OCI-LY1 (cell line): ENCODE measurements around the gene WNT11.

Source experiments
- H2AFZ ChIP-seq: fragments of 200-600 bp; sonication (generic), shearing (Covaris generic); 2 replicates; pipeline ENCODE4 v1.6.0; 2014; ENCODE audit warnings: antibody characterized with exemption, mild to moderate bottlenecking, low read length
- H3F3A ChIP-seq: fragments of 200-600 bp; sonication (generic), shearing (Covaris generic); 2 replicates; pipeline ENCODE4 v1.6.0; 2014; ENCODE audit warnings: mild to moderate bottlenecking, antibody characterized with exemption, low read length, moderate library complexity; ENCODE audit not compliant: insufficient read depth
- H3K27ac ChIP-seq: fragments of 200-600 bp; sonication (generic); 2 replicates; pipeline ENCODE4 v1.5.1; 2014; ENCODE audit warnings: low read length, mixed run types, mild to moderate bottlenecking, low read depth; ENCODE audit not compliant: poor library complexity, severe bottlenecking
- H3K27me3 ChIP-seq: fragments of 200-600 bp; sonication (generic); 2 replicates; pipeline ENCODE4 v1.6.0; 2014; ENCODE audit warnings: antibody characterized with exemption, mild to moderate bottlenecking, low read length, moderate library complexity; ENCODE audit not compliant: insufficient read depth
- H3K36me3 ChIP-seq: fragments of 200-600 bp; sonication (generic); 2 replicates; pipeline ENCODE4 v1.6.1; 2014; ENCODE audit warnings: mild to moderate bottlenecking, antibody characterized with exemption, low read length, moderate library complexity, mixed read lengths; ENCODE audit not compliant: insufficient read depth
- H3K4me1 ChIP-seq: fragments of 200-600 bp; sonication (generic); 2 replicates; pipeline ENCODE4 v1.5.1; 2014; ENCODE audit warnings: mild to moderate bottlenecking, low read length, moderate library complexity; ENCODE audit not compliant: insufficient read depth, severe bottlenecking
- H3K4me2 ChIP-seq: fragments of 200-600 bp; sonication (generic), shearing (Covaris generic); 2 replicates; pipeline ENCODE4 v1.6.1; 2014; ENCODE audit warnings: low read length
- H3K4me3 ChIP-seq: fragments of 200-600 bp; sonication (generic); 2 replicates; pipeline ENCODE4 v1.5.1; 2014; ENCODE audit warnings: low read length, low read depth, mild to moderate bottlenecking, mixed read lengths; ENCODE audit not compliant: poor library complexity, severe bottlenecking
- H3K79me2 ChIP-seq: fragments of 200-600 bp; shearing (Covaris generic); 2 replicates; pipeline ENCODE4 v1.6.1; 2016; ENCODE audit warnings: mixed run types, low read length, mixed read lengths; ENCODE audit not compliant: insufficient read depth
- H3K9ac ChIP-seq: fragments of 200-600 bp; sonication (generic), shearing (Covaris generic); 2 replicates; pipeline ENCODE4 v1.6.1; 2014; ENCODE audit warnings: mild to moderate bottlenecking, low read length, mixed read lengths
- H3K9me2 ChIP-seq: fragments of 200-600 bp; sonication (generic), shearing (Covaris generic); 2 replicates; pipeline ENCODE4 v1.6.1; 2014; ENCODE audit warnings: low read depth, mild to moderate bottlenecking, low read length, mixed read lengths
- H3K9me3 ChIP-seq: fragments of 200-600 bp; shearing (Covaris generic); 2 replicates; pipeline ENCODE4 v1.6.1; 2014; ENCODE audit warnings: low read length, mixed read lengths
- H4K20me1 ChIP-seq: fragments of 200-600 bp; sonication (generic), shearing (Covaris generic); 2 replicates; pipeline ENCODE4 v1.6.0; 2016; ENCODE audit warnings: mild to moderate bottlenecking, low read length; ENCODE audit not compliant: insufficient read depth
- CTCF ChIP-seq: fragments of 200-600 bp; sonication (generic), shearing (Covaris generic); IDR thresholded peaks from 2 replicates; pipeline ENCODE4 v1.5.1; 2017; ENCODE audit warnings: mild to moderate bottlenecking, antibody characterized with exemption, low read length, moderate library complexity, mixed read lengths
- EZH2 ChIP-seq: fragments of 200-600 bp; sonication (generic), shearing (Covaris generic); IDR thresholded peaks from 2 replicates; pipeline ENCODE4 v1.8.0; 2017; ENCODE audit warnings: borderline replicate concordance, mixed run types, mild to moderate bottlenecking, antibody characterized with exemption, low read length, moderate library complexity, mixed read lengths

The WNT11 gene

DNA sequence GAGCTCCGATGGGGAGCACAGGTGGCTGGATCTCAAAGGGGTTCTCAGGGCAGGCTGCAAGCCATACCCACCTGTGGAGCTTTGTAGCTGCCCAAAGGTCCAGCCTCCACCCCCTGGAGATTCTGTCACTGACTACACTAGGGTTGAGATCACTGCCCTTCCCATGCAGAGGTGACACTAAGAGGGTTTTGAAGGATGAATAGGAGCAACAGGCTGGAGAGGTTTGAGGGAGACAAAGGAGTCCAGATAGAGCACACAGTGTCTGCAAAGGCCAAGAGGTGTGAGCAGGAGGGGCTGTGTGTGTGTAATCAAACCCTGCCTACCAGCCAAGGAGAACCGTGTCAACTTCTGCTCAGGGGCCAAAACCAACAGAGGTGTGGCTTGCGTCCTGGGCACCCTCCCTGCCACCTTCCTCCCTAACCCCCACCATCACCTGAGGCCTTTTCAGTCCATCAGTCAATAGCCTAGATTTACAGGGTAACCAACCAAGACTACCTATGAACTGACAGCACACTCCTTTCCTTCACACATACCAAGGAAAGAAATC, 43.0 kb upstream of the WNT11 start:
- no peaks in the 10 kb centered on the region for H3F3A ChIP-seq
- H3K9me3 ChIP-seq: no peaks in the 10 kb centered on the region
- H4K20me1 ChIP-seq: no peaks in the 10 kb centered on the region
- H2AFZ ChIP-seq: no peak overlapping the region
- H3K4me3 ChIP-seq: no peak overlapping the region
- H3K4me1 ChIP-seq: no peaks in the 10 kb centered on the region
- H3K27ac ChIP-seq: no peak overlapping the region
- no peak overlapping the region for H3K9ac ChIP-seq
- H3K27me3 ChIP-seq: peaks cover 10% of the 10 kb centered on the region; the same call in 1 of the 2 replicates
- no peaks in the 10 kb centered on the region for H3K79me2 ChIP-seq
- no peak for TF ChIP-seq CTCF
- TF ChIP-seq EZH2: no peak
- H3K4me2 ChIP-seq: no peak overlapping the region
- H3K9me2 ChIP-seq: no peaks in the 10 kb centered on the region
- no peaks in the 10 kb centered on the region; the same call in 1 of the 2 replicates for H3K36me3 ChIP-seq

DNA sequence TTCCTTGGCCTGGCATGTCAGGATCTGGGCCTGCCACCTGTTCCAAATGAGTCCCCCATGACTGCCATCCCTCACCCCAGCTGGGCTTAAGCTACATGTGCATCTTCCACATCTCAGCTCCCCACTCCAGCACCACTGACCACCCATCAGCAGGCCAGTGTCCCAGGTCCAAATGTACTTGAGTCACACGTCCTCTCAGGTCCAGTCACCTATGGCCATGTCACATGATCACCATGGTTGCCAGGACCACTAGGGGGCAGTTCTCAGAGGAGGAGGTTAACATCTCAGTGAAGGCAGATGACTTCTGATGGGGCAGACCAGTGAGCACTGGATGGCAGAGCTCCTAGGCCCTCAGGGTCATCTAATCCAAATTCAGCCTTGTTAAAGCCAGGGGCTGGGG, 41.9 kb upstream of the WNT11 start:
- H2AFZ ChIP-seq: no peak overlapping the region
- H3K9me2 ChIP-seq: no peaks in the 10 kb centered on the region
- peaks cover 10% of the 10 kb centered on the region; the same call in 1 of the 2 replicates for H3K27me3 ChIP-seq
- H3K27ac ChIP-seq: no peak overlapping the region
- H3K9me3 ChIP-seq: no peaks in the 10 kb centered on the region
- TF ChIP-seq CTCF (peak; percentile 40; the same call in 1 of the 2 replicates), EZH2 (no peak)
- no peaks in the 10 kb centered on the region for H3K79me2 ChIP-seq
- no peak overlapping the region for H3K4me3 ChIP-seq
- H4K20me1 ChIP-seq: no peaks in the 10 kb centered on the region
- H3K36me3 ChIP-seq: no peaks in the 10 kb centered on the region; the same call in 1 of the 2 replicates
- no peak overlapping the region for H3K9ac ChIP-seq
- H3K4me1 ChIP-seq: no peaks in the 10 kb centered on the region
- H3F3A ChIP-seq: no peaks in the 10 kb centered on the region
- H3K4me2 ChIP-seq: no peak overlapping the region

GRCh38 chr11:76247091-76247490, 40.8 kb upstream of the WNT11 start:
- H3K36me3 ChIP-seq: no peaks in the 10 kb centered on the region; the same call in 1 of the 2 replicates
- no peaks in the 10 kb centered on the region for H3F3A ChIP-seq
- H4K20me1 ChIP-seq: no peaks in the 10 kb centered on the region
- H3K4me2 ChIP-seq: no peak overlapping the region
- no peak overlapping the region for H2AFZ ChIP-seq
- H3K4me1 ChIP-seq: no peaks in the 10 kb centered on the region
- no peak overlapping the region for H3K4me3 ChIP-seq
- no peak for TF ChIP-seq CTCF
- no peak for TF ChIP-seq EZH2
- peaks cover 10% of the 10 kb centered on the region; the same call in 1 of the 2 replicates for H3K27me3 ChIP-seq
- no peaks in the 10 kb centered on the region for H3K79me2 ChIP-seq
- no peak overlapping the region for H3K27ac ChIP-seq
- no peak overlapping the region for H3K9ac ChIP-seq
- H3K9me3 ChIP-seq: no peaks in the 10 kb centered on the region
- no peaks in the 10 kb centered on the region for H3K9me2 ChIP-seq
